T-cell (primary cell): ENCODE results near the gene OR2G6. TPM values are rescaled to one million over a fixed set of nuclear protein-coding genes. Genes with fewer than 3 reads are reported as not detected.
A peak's percentile ranks its signal among the peaks of the same experiment; 100 is the strongest.
"Not testable (repeated sequence)": the region's sequence is repeated elsewhere in the genome, so short reads cannot be mapped to it uniquely, and the experiment has no call there.

Experiments used
- ATAC-seq, 4 experiments: fragments of 200-7000 bp in 3 of 4; fragments of 150-1000 bp in 1 of 4; cut with Tn5 transposase; replicated peaks in 1 of 4; 1 replicate in 3 of 4; 2 replicates in 1 of 4; pipeline ENCODE4 v1.10.0; 2021; ENCODE audit warnings: moderate library complexity in 3 of 4, mild to moderate bottlenecking in 2 of 4, moderate number of reproducible peaks in 1 of 4
- CTCF ChIA-PET, 2 donors: fragments of 300-600 bp; sonication (Branson Sonifier 250); formaldehyde crosslinking; loops; one replicate each; lab custom pipeline; 2022; ENCODE audit warnings: antibody characterized with exemption in 2 of 2; lab: Charles Lee
- POLR2A ChIA-PET, 2 donors: fragments of 300-600 bp; sonication (Branson Sonifier 250); formaldehyde crosslinking; loops; one replicate each; lab custom pipeline; 2022; ENCODE audit warnings: antibody characterized with exemption in 2 of 2; lab: Charles Lee
- DNase-seq, 35 experiments: peaks; one replicate each; pipeline versions ENCODE4 v3.0.0 to v3.0.0-alpha.2; 2013 to 2023
- H3K27ac ChIP-seq: one replicate; pipeline ENCODE4 v1.5.1; 2013; ENCODE audit warnings: low read length
- H3K27me3 ChIP-seq, 2 experiments: replicated peaks in 1 of 2; 1 replicate in 1 of 2; 2 replicates in 1 of 2; pipeline versions ENCODE4 v1.6.1 to v1.7.0; 2013; ENCODE audit warnings: low read length in 1 of 2, mixed read lengths in 1 of 2; ENCODE audit not compliant: control insufficient read depth in 2 of 2, insufficient read depth in 2 of 2; ENCODE audit errors: extremely low read depth in 1 of 2
- H3K36me3 ChIP-seq, 2 donors: 1 replicate in 1 of 2; 2 replicates in 1 of 2; pipeline versions ENCODE4 v1.6.1 to v1.7.0; 2013; ENCODE audit warnings: low read length in 1 of 2; ENCODE audit not compliant: control insufficient read depth in 2 of 2, insufficient read depth in 1 of 2; ENCODE audit errors: extremely low read depth in 1 of 2
- H3K4me1 ChIP-seq, 2 experiments: 1 replicate in 1 of 2; 2 replicates in 1 of 2; pipeline versions ENCODE4 v1.6.1 to v1.7.0; 2013; ENCODE audit warnings: low read length in 2 of 2, mixed read lengths in 1 of 2; ENCODE audit not compliant: insufficient read depth in 2 of 2, control insufficient read depth in 1 of 2; ENCODE audit errors: extremely low read depth in 1 of 2
- H3K4me3 ChIP-seq, 2 donors: 1 replicate in 1 of 2; 2 replicates in 1 of 2; pipeline versions ENCODE4 v1.5.1 to v1.7.0; 2013; ENCODE audit warnings: mild to moderate bottlenecking in 2 of 2, low read length in 1 of 2, moderate library complexity in 1 of 2; ENCODE audit not compliant: control insufficient read depth in 1 of 2; ENCODE audit errors: extremely low read depth in 1 of 2
- H3K9me3 ChIP-seq: 2 replicates; pipeline ENCODE4 v1.7.0; 2013
- H3K27ac Mint-ChIP-seq, 2 donors: one replicate each; pipeline ENCODE4 v1.8.0; 2020 to 2021; ENCODE audit warnings: mild to moderate bottlenecking in 2 of 2, mixed read lengths in 2 of 2
- H3K27me3 Mint-ChIP-seq, 2 donors: one replicate each; pipeline ENCODE4 v1.8.0; 2021 to 2022; ENCODE audit warnings: mixed read lengths in 2 of 2
- H3K36me3 Mint-ChIP-seq: one replicate; pipeline ENCODE4 v1.8.0; 2021; ENCODE audit warnings: mixed read lengths
- H3K4me1 Mint-ChIP-seq, 3 donors: one replicate each; pipeline ENCODE4 v1.8.0; 2020 to 2022; ENCODE audit warnings: mixed read lengths in 3 of 3, mild to moderate bottlenecking in 1 of 3
- H3K4me3 Mint-ChIP-seq, 3 donors: one replicate each; pipeline ENCODE4 v1.8.0; 2020 to 2022; ENCODE audit warnings: mild to moderate bottlenecking in 3 of 3, mixed read lengths in 3 of 3, moderate library complexity in 3 of 3
- H3K9me3 Mint-ChIP-seq, 3 donors: one replicate each; pipeline ENCODE4 v1.8.0; 2020 to 2022; ENCODE audit warnings: mixed read lengths in 3 of 3
- WGBS: methylation state at CpG from one replicate; pipeline ENCODE4 v1.1.5; 2013; ENCODE audit warnings: missing lambda C conversion rate; ENCODE audit not compliant: insufficient coverage; 5-methylcytosine and 5-hydroxymethylcytosine counted together
- total RNA-seq, 35 experiments: library from RNA in 6 of 35; stranded (reverse) in 6 of 35; fragments of 120-200 nt in 1 of 35; gene quantifications; one replicate each; pipeline versions ENCODE4 v1.2.1 to v1.2.4 and lab custom pipeline; 2013 to 2026

Gene OR2G6
- total RNA-seq, 5 donors from 2014 or later (not counting 1 experiment from before 2014, with no cell fraction given), result not detected

- ATAC-seq, H3K27me3 Mint-ChIP-seq, H3K27ac ChIP-seq, H3K4me1 Mint-ChIP-seq, DNase-seq, H3K27me3 ChIP-seq, H3K27ac Mint-ChIP-seq, H3K4me1 ChIP-seq, H3K9me3 Mint-ChIP-seq, CTCF ChIA-PET, H3K4me3 ChIP-seq, H3K9me3 ChIP-seq, H3K4me3 Mint-ChIP-seq, POLR2A ChIA-PET, H3K36me3 Mint-ChIP-seq, H3K36me3 ChIP-seq: not testable (repeated sequence)
Measured at GRCh38 chr1:248537449-248537848, 29.6 kb downstream of the OR2G6 start.

GRCh38 chr1:248547383-248547782 is 39.5 kb downstream of the OR2G6 start:
- H3K27ac Mint-ChIP-seq, DNase-seq, H3K36me3 ChIP-seq, H3K4me1 ChIP-seq, H3K9me3 ChIP-seq, H3K27me3 ChIP-seq, H3K27me3 Mint-ChIP-seq, H3K4me3 ChIP-seq, ATAC-seq, H3K4me3 Mint-ChIP-seq, H3K27ac ChIP-seq, H3K9me3 Mint-ChIP-seq, H3K4me1 Mint-ChIP-seq, H3K36me3 Mint-ChIP-seq, CTCF ChIA-PET, POLR2A ChIA-PET: not testable (repeated sequence)
- WGBS, result no CpG with 5 or more reads among the region's 2 CpGs

DNA sequence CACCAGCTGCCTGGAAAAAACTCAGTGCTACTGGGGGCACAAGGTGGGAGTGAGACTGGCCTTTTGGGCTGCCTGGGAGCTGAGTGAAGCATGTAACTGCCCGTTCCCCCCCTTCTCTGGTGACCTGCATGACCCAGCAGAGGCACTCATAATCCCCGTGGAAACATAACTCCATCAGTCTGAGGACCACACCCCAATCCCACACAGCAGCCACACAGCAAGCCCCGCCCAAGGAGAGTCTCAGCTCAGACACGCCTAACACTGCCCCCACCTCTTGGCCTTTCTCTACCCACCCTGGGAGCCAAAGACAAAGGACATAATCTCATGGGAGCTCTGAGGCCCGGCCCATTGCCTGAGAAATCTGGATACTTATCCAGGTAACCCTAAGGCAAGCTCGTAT is 43.2 kb downstream of the OR2G6 start:
- H3K9me3 Mint-ChIP-seq, H3K4me1 ChIP-seq, H3K27me3 ChIP-seq, CTCF ChIA-PET, H3K27ac ChIP-seq, H3K36me3 Mint-ChIP-seq, ATAC-seq, POLR2A ChIA-PET, DNase-seq, H3K4me1 Mint-ChIP-seq, H3K4me3 Mint-ChIP-seq, H3K27ac Mint-ChIP-seq, H3K9me3 ChIP-seq, H3K36me3 ChIP-seq, H3K27me3 Mint-ChIP-seq, H3K4me3 ChIP-seq: not testable (repeated sequence)
- WGBS, result no CpG with 5 or more reads among the region's 6 CpGs

DNA sequence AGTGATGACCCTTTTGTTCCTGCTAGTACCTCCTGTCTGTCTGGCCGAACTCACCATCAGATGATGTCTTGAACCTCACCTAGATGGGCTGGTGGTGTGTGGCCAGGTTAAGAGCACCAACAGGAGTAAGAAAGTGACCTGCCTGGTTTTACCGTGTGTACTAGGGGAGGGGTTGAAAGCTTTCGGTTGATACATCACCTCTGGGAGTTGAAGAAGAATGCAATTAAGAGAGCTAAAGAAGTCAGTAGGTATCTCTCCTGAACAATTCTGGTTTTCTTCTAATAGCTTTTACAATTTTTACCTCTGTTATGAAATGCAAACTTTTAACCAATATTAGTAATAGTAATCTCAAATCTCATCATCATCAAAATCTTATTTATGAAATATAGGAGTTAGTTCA is 54.8 kb downstream of the OR2G6 start, which contains the start of gene OR2T29:
OR2T29 (minus strand) TSS at position 101 of the 400 bp plus-strand sequence. CDS start 3,281 bp downstream, outside the sequence.
- H3K36me3 ChIP-seq, H3K9me3 Mint-ChIP-seq, H3K4me1 ChIP-seq, ATAC-seq, H3K36me3 Mint-ChIP-seq, POLR2A ChIA-PET, H3K9me3 ChIP-seq, H3K27ac Mint-ChIP-seq, H3K27ac ChIP-seq, H3K4me3 ChIP-seq, H3K27me3 Mint-ChIP-seq, H3K4me3 Mint-ChIP-seq, H3K27me3 ChIP-seq, DNase-seq, CTCF ChIA-PET: not testable (repeated sequence)
- H3K4me1 Mint-ChIP-seq, result peaks cover 7 to 14% (median 10%) of the 10 kb centered on the region in 3 donors
- no CpG with 5 or more reads among the region's 3 CpGs for WGBS

- H3K4me3 Mint-ChIP-seq, result peak overlapping the region; percentile 73 to 90 (median 86)
- peak overlapping the region; percentile 29 for H3K27ac ChIP-seq
- peak overlapping the region; percentile 97 for H3K27ac Mint-ChIP-seq
- H3K27me3 ChIP-seq, H3K9me3 Mint-ChIP-seq, H3K4me1 ChIP-seq, H3K36me3 ChIP-seq, H3K36me3 Mint-ChIP-seq, POLR2A ChIA-PET, CTCF ChIA-PET, H3K9me3 ChIP-seq, H3K27me3 Mint-ChIP-seq: not testable (repeated sequence)
- peak; percentile 89 to 94 (median 90) for ATAC-seq
- peak overlapping the region in 1 of 2 donors; percentile 15 for H3K4me3 ChIP-seq
- DNase-seq, result peak in 13 of 35 experiments; percentile 1 to 51 (median 7)
- H3K4me1 Mint-ChIP-seq, result peaks cover 10 to 24% (median 23%) of the 10 kb centered on the region in 3 donors
- 4% methylated on average over 4 of the region's 11 CpGs for WGBS
Measured at GRCh38 chr1:248565530-248566373, 57.9 kb downstream of the OR2G6 start.

DNA sequence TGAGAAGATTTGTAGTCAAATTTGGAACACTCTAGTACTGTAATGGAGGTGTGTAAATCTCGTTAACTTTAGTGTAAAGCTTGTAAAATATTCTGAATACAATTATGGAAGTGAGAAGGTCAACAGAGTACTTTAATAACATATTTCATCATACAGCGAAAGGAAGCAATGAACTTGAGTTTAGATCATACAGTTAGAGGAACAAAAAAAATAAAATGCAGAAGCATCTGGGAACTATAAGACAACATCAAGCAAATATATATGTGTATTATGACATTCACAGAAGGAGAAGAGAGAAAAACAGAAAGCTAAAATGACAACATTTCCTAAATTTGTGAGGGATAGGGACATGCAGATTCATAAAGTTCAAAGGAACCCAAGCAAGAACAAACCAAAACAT is 61.2 kb downstream of the OR2G6 start:
- H3K4me3 ChIP-seq, CTCF ChIA-PET, H3K36me3 Mint-ChIP-seq, H3K9me3 ChIP-seq, H3K27ac ChIP-seq, H3K27me3 Mint-ChIP-seq, H3K9me3 Mint-ChIP-seq, H3K27me3 ChIP-seq, H3K27ac Mint-ChIP-seq, H3K36me3 ChIP-seq, ATAC-seq, H3K4me1 ChIP-seq, DNase-seq, POLR2A ChIA-PET, H3K4me3 Mint-ChIP-seq: not testable (repeated sequence)
- H3K4me1 Mint-ChIP-seq, result peaks cover 10 to 27% (median 25%) of the 10 kb centered on the region in 3 donors
- no CpG with 5 or more reads among the region's 2 CpGs for WGBS
